ENCODE data around the gene EIF4H.

DNA sequence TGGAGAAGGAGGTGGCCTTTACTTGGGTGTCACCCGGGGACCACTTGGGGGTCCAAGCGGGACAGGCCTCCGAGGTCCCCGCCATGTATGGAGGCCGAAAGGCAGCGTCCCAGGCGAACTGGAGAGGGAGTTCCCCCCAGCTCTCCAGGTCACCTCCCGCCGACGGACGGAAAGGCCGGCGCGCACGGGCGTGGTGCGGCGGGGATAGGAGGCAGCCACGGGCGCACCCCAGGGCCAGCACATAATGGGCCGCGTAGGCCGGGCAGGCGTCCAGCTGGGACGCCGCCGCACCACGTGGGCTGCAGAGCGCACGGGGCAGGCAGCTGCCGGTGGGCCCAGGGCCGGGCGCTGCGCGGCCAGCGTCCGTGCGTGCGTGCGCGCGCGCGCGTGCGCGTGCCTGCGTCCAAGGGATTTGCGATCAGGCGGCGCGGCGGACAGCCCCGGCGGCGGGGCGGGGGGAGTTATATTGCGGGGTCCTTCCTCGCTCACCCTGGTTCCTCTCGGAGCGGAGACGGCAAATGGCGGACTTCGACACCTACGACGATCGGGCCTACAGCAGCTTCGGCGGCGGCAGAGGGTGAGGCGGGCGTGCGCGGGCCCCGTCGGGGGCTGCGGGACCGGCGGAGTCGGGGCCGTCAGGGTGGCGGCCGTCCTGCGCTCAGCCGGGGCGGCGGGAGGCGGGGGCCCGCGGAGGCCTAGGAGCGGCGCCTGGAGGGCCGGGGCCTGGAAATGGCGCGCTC is at the start of gene EIF4H:
- TF ChIP-seq CTCF (IDR thresholded peaks at IDR 0.05) (no peak), POLR2A (IDR thresholded peaks at IDR 0.05) (peak; percentile 86 to 97), POLR2AphosphoS5 (IDR thresholded peaks at IDR 0.05) (peak; percentile 37 to 79 (median 71))
